Stimulated activated CD4-positive, alpha-beta T cell treated with anti-CD3 and anti-CD28 coated beads, TNF-alpha, amount 100 ng/mL, for 4 hours (primary cell): ENCODE results near the gene ZNF837.
"Not testable (repeated sequence)": the region's sequence is repeated elsewhere in the genome, so short reads cannot be mapped to it uniquely, and the experiment has no call there.

Experiments
- DNase-seq, 3 experiments: peaks; one replicate each; pipeline ENCODE4 v3.0.0-alpha.2; 2020; ENCODE audit warnings: low read depth in 3 of 3

ZNF837 gene

GRCh38 chr19:58351558-58351878 lies 29.3 kb downstream of the ZNF837 start:
- no peak for DNase-seq

GRCh38 chr19:58350871-58351557 lies 29.8 kb downstream of the ZNF837 start:
- no peak for DNase-seq

GRCh38 chr19:58350001-58350861 lies 30.6 kb downstream of the ZNF837 start:
- DNase-seq, result no peak

GRCh38 chr19:58349590-58349989 lies 31.2 kb downstream of the ZNF837 start:
- no peak for DNase-seq

GRCh38 chr19:58348080-58348479 lies 32.8 kb downstream of the ZNF837 start:
- DNase-seq, result not testable (repeated sequence)

- DNase-seq, result peak; percentile 35 to 47 (median 37)
These were observed 33.6 kb downstream of the ZNF837 start for GRCh38 chr19:58346961-58347929.

GRCh38 chr19:58345558-58345957 lies 35.3 kb downstream of the ZNF837 start:
- DNase-seq, result no peak

GRCh38 chr19:58338825-58339558 lies 41.8 kb downstream of the ZNF837 start:
- no peak for DNase-seq

- no peak for DNase-seq
These were observed 42.5 kb downstream of the ZNF837 start for GRCh38 chr19:58338336-58338735.

GRCh38 chr19:58336820-58337219 lies 44.0 kb downstream of the ZNF837 start:
- DNase-seq, result no peak

- no peak for DNase-seq
These were observed 44.6 kb downstream of the ZNF837 start for GRCh38 chr19:58336216-58336615.

GRCh38 chr19:58335630-58336029 lies 45.2 kb downstream of the ZNF837 start:
- DNase-seq, result no peak

- DNase-seq, result no peak
These were observed 46.1 kb downstream of the ZNF837 start for GRCh38 chr19:58334691-58335249.

GRCh38 chr19:58332697-58333096 lies 48.1 kb downstream of the ZNF837 start:
- DNase-seq, result no peak

GRCh38 chr19:58330458-58330857 lies 50.4 kb downstream of the ZNF837 start:
- DNase-seq, result no peak

GRCh38 chr19:58328999-58329398 lies 51.8 kb downstream of the ZNF837 start:
- no peak for DNase-seq

- DNase-seq, result peak; percentile 72 to 84 (median 72)
These were observed 53.7 kb downstream of the ZNF837 start, which contains the start of gene ZSCAN22 for GRCh38 chr19:58326914-58327726. Gene ZSCAN22 (plus strand): TSS chr19:58326994. CDS start chr19:58334803, 7,809 bp downstream.

- no peak for DNase-seq
These were observed 54.3 kb downstream of the ZNF837 start for GRCh38 chr19:58326501-58326913.

GRCh38 chr19:58325311-58326022 lies 55.4 kb downstream of the ZNF837 start:
- no peak for DNase-seq
